ENCODE measurements around the gene AUTS2. TPM values are rescaled to one million over a fixed set of nuclear protein-coding genes. Genes with fewer than 3 reads are reported as not detected.

Gene AUTS2
- polyA plus RNA-seq, 1 donor from 2014 or later = 97.3 TPM

- Histone ChIP-seq H3K4me3 (ENCODE audit: low read length) (no peak overlapping the region), H3K4me2 (ENCODE audit: low read length) (no peak overlapping the region), H3K79me2 (replicated peaks; ENCODE audit: insufficient read depth, low read length) (peaks cover 2% of the 10 kb centered on the region), H2AFZ (ENCODE audit: low read depth, low read length) (no peak overlapping the region), H3K36me3 (ENCODE audit: insufficient read depth, low read length) (no peaks in the 10 kb centered on the region), H3K27ac (ENCODE audit: low read length) (no peak overlapping the region), H3K9me3 (ENCODE audit: low read length) (no peaks in the 10 kb centered on the region), H4K20me1 (ENCODE audit: insufficient read depth) (no peaks in the 10 kb centered on the region), H3K27me3 (ENCODE audit: insufficient read depth, low read depth, low read length) (no peaks in the 10 kb centered on the region), H3K9me2 (ENCODE audit: insufficient read depth, low read length) (no peaks in the 10 kb centered on the region), H3K9ac (ENCODE audit: low read length) (no peak overlapping the region), H3F3A (ENCODE audit: insufficient read depth, low read length, poor library complexity, severe bottlenecking) (no peaks in the 10 kb centered on the region)
- TF ChIP-seq REST (IDR thresholded peaks at IDR 0.05; ENCODE audit: borderline replicate concordance) (no peak), TAF1 (IDR thresholded peaks at IDR 0.05; ENCODE audit: low read depth) (no peak), MXI1 (conservative IDR thresholded peaks at IDR 0.05; ENCODE audit: poor library complexity, severe bottlenecking) (no peak), EP300 (conservative IDR thresholded peaks at IDR 0.05; ENCODE audit: poor library complexity, severe bottlenecking) (no peak), EZH2 (IDR thresholded peaks at IDR 0.05; ENCODE audit: borderline replicate concordance, insufficient read depth, low read length, poor library complexity, severe bottlenecking) (no peak), RAD21 (conservative IDR thresholded peaks at IDR 0.05) (no peak), SMC3 (conservative IDR thresholded peaks at IDR 0.05; ENCODE audit: poor library complexity) (no peak), POLR2AphosphoS5 (IDR thresholded peaks at IDR 0.05) (no peak)
- TF ChIP-seq, protein P1, sequence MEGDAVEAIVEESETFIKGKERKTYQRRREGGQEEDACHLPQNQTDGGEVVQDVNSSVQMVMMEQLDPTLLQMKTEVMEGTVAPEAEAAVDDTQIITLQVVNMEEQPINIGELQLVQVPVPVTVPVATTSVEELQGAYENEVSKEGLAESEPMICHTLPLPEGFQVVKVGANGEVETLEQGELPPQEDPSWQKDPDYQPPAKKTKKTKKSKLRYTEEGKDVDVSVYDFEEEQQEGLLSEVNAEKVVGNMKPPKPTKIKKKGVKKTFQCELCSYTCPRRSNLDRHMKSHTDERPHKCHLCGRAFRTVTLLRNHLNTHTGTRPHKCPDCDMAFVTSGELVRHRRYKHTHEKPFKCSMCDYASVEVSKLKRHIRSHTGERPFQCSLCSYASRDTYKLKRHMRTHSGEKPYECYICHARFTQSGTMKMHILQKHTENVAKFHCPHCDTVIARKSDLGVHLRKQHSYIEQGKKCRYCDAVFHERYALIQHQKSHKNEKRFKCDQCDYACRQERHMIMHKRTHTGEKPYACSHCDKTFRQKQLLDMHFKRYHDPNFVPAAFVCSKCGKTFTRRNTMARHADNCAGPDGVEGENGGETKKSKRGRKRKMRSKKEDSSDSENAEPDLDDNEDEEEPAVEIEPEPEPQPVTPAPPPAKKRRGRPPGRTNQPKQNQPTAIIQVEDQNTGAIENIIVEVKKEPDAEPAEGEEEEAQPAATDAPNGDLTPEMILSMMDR (IDR thresholded peaks at IDR 0.05; ENCODE audit: poor library complexity, severe bottlenecking) = no peak
These were observed 667.9 kb downstream of the AUTS2 start for GRCh38 chr7:70266186-70266585.

DNA sequence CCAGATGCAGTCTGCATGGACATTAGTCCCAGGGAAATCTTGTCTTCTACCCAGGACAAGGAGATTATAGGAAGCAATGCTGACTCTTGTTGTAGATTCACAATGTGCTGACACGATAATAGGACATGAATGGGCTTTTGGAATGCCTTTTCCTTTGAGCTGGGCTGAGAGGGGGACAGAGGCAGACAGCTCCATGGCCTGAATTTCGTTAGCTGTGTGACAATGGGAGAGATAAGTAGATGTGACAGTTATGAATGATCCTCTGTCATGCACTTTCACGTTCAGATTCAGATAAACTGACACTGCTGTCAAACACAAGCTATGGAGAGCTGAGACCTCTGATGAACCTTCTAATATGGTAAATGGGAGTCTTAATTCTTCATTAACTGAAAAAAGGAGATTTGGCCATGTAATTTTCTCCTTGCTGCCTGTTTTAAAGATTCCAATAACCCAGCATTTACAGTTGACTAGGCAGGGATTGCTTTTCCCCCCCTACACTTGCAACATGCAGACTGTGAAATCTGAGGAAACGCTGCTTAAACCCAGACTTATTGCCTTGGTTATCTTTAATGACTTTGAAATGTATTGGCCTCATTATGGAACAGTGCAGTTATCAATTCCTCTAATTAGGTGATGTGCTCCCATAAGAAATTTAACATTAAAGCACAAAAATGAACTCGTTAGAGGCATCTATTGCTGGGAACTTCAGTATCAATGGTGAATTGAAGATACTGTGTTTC, 669.3 kb downstream of the AUTS2 start:
- H3K4me3 ChIP-seq (ENCODE audit: low read length) = peak overlapping the region; percentile 22
- peak overlapping the region; percentile 38 for H3K4me2 ChIP-seq (ENCODE audit: low read length)
- no peak overlapping the region for H3K9ac ChIP-seq (ENCODE audit: low read length)
- H3K9me2 ChIP-seq (ENCODE audit: insufficient read depth, low read length) = no peaks in the 10 kb centered on the region
- no peaks in the 10 kb centered on the region for H4K20me1 ChIP-seq (ENCODE audit: insufficient read depth)
- H3K9me3 ChIP-seq (ENCODE audit: low read length) = no peaks in the 10 kb centered on the region
- H3K27me3 ChIP-seq (ENCODE audit: insufficient read depth, low read depth, low read length) = no peaks in the 10 kb centered on the region
- no peaks in the 10 kb centered on the region for H3F3A ChIP-seq (ENCODE audit: insufficient read depth, low read length, poor library complexity, severe bottlenecking)
- peaks cover 2% of the 10 kb centered on the region for H3K79me2 ChIP-seq (replicated peaks; ENCODE audit: insufficient read depth, low read length)
- H3K27ac ChIP-seq (ENCODE audit: low read length) = no peak overlapping the region
- no peaks in the 10 kb centered on the region for H3K36me3 ChIP-seq (ENCODE audit: insufficient read depth, low read length)
- TF ChIP-seq EP300 (conservative IDR thresholded peaks at IDR 0.05; ENCODE audit: poor library complexity, severe bottlenecking) (peak; percentile 97), EZH2 (IDR thresholded peaks at IDR 0.05; ENCODE audit: borderline replicate concordance, insufficient read depth, low read length, poor library complexity, severe bottlenecking) (no peak), POLR2AphosphoS5 (IDR thresholded peaks at IDR 0.05) (peak; percentile 93), REST (IDR thresholded peaks at IDR 0.05; ENCODE audit: borderline replicate concordance) (peak; percentile 77), TAF1 (IDR thresholded peaks at IDR 0.05; ENCODE audit: low read depth) (no peak)
- TF ChIP-seq, protein P1 (IDR thresholded peaks at IDR 0.05; ENCODE audit: poor library complexity, severe bottlenecking) = no peak
- H2AFZ ChIP-seq (ENCODE audit: low read depth, low read length) = no peak overlapping the region
